OCI-LY1 (cell line): ENCODE data around the gene FAAH2.

ENCODE experiments used
- H2AFZ ChIP-seq: fragments of 200-600 bp; sonication (generic), shearing (Covaris generic); 2 replicates; pipeline ENCODE4 v1.6.0; 2014; ENCODE audit warnings: antibody characterized with exemption, mild to moderate bottlenecking, low read length
- H3F3A ChIP-seq: fragments of 200-600 bp; sonication (generic), shearing (Covaris generic); 2 replicates; pipeline ENCODE4 v1.6.0; 2014; ENCODE audit warnings: mild to moderate bottlenecking, antibody characterized with exemption, low read length, moderate library complexity; ENCODE audit not compliant: insufficient read depth
- H3K27ac ChIP-seq: fragments of 200-600 bp; sonication (generic); 2 replicates; pipeline ENCODE4 v1.5.1; 2014; ENCODE audit warnings: low read length, mixed run types, mild to moderate bottlenecking, low read depth; ENCODE audit not compliant: poor library complexity, severe bottlenecking
- H3K27me3 ChIP-seq: fragments of 200-600 bp; sonication (generic); 2 replicates; pipeline ENCODE4 v1.6.0; 2014; ENCODE audit warnings: antibody characterized with exemption, mild to moderate bottlenecking, low read length, moderate library complexity; ENCODE audit not compliant: insufficient read depth
- H3K36me3 ChIP-seq: fragments of 200-600 bp; sonication (generic); 2 replicates; pipeline ENCODE4 v1.6.1; 2014; ENCODE audit warnings: mild to moderate bottlenecking, antibody characterized with exemption, low read length, moderate library complexity, mixed read lengths; ENCODE audit not compliant: insufficient read depth
- H3K4me1 ChIP-seq: fragments of 200-600 bp; sonication (generic); 2 replicates; pipeline ENCODE4 v1.5.1; 2014; ENCODE audit warnings: mild to moderate bottlenecking, low read length, moderate library complexity; ENCODE audit not compliant: insufficient read depth, severe bottlenecking
- H3K4me2 ChIP-seq: fragments of 200-600 bp; sonication (generic), shearing (Covaris generic); 2 replicates; pipeline ENCODE4 v1.6.1; 2014; ENCODE audit warnings: low read length
- H3K4me3 ChIP-seq: fragments of 200-600 bp; sonication (generic); 2 replicates; pipeline ENCODE4 v1.5.1; 2014; ENCODE audit warnings: low read length, low read depth, mild to moderate bottlenecking, mixed read lengths; ENCODE audit not compliant: poor library complexity, severe bottlenecking
- H3K79me2 ChIP-seq: fragments of 200-600 bp; shearing (Covaris generic); 2 replicates; pipeline ENCODE4 v1.6.1; 2016; ENCODE audit warnings: mixed run types, low read length, mixed read lengths; ENCODE audit not compliant: insufficient read depth
- H3K9ac ChIP-seq: fragments of 200-600 bp; sonication (generic), shearing (Covaris generic); 2 replicates; pipeline ENCODE4 v1.6.1; 2014; ENCODE audit warnings: mild to moderate bottlenecking, low read length, mixed read lengths
- H3K9me2 ChIP-seq: fragments of 200-600 bp; sonication (generic), shearing (Covaris generic); 2 replicates; pipeline ENCODE4 v1.6.1; 2014; ENCODE audit warnings: low read depth, mild to moderate bottlenecking, low read length, mixed read lengths
- H3K9me3 ChIP-seq: fragments of 200-600 bp; shearing (Covaris generic); 2 replicates; pipeline ENCODE4 v1.6.1; 2014; ENCODE audit warnings: low read length, mixed read lengths
- H4K20me1 ChIP-seq: fragments of 200-600 bp; sonication (generic), shearing (Covaris generic); 2 replicates; pipeline ENCODE4 v1.6.0; 2016; ENCODE audit warnings: mild to moderate bottlenecking, low read length; ENCODE audit not compliant: insufficient read depth
- EZH2 ChIP-seq: fragments of 200-600 bp; sonication (generic), shearing (Covaris generic); IDR thresholded peaks from 2 replicates; pipeline ENCODE4 v1.8.0; 2017; ENCODE audit warnings: borderline replicate concordance, mixed run types, mild to moderate bottlenecking, antibody characterized with exemption, low read length, moderate library complexity, mixed read lengths
- TF ChIP-seq, protein P1 (sequence below): fragments of 200-600 bp; sonication (generic), shearing (Covaris generic); IDR thresholded peaks from 2 replicates; pipeline ENCODE4 v1.5.1; 2017; ENCODE audit warnings: mild to moderate bottlenecking, antibody characterized with exemption, low read length, moderate library complexity, mixed read lengths

FAAH2 gene

DNA sequence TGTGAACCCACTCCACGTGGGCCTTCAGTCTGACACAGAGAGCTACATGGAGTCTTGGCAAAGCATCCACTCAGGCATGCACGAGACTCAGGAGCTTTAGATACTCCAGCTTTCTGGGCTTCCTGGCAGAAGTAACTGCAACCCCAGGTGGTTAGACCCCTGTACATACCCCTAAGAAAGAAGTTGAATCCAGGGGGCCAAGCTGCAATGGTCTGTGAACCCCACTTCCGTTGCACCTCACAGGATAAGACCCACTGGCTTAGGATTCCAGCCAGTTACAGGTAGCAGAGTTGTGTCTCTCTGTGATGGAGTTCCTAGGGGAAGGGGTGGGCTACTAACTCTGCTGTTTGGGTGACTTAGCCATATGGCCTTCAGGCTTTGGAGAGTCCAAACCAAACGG lies 21.4 kb upstream of the FAAH2 start:
- H3K79me2 ChIP-seq, result no peaks in the 10 kb centered on the region
- H3K9ac ChIP-seq, result no peak overlapping the region
- TF ChIP-seq, protein P1, sequence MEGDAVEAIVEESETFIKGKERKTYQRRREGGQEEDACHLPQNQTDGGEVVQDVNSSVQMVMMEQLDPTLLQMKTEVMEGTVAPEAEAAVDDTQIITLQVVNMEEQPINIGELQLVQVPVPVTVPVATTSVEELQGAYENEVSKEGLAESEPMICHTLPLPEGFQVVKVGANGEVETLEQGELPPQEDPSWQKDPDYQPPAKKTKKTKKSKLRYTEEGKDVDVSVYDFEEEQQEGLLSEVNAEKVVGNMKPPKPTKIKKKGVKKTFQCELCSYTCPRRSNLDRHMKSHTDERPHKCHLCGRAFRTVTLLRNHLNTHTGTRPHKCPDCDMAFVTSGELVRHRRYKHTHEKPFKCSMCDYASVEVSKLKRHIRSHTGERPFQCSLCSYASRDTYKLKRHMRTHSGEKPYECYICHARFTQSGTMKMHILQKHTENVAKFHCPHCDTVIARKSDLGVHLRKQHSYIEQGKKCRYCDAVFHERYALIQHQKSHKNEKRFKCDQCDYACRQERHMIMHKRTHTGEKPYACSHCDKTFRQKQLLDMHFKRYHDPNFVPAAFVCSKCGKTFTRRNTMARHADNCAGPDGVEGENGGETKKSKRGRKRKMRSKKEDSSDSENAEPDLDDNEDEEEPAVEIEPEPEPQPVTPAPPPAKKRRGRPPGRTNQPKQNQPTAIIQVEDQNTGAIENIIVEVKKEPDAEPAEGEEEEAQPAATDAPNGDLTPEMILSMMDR, result no peak
- no peak for TF ChIP-seq EZH2
- H2AFZ ChIP-seq, result no peak overlapping the region
- H3K4me2 ChIP-seq, result no peak overlapping the region
- H3K27ac ChIP-seq, result no peak overlapping the region
- H3K4me1 ChIP-seq, result no peaks in the 10 kb centered on the region
- no peak overlapping the region for H3K4me3 ChIP-seq
- H3K9me2 ChIP-seq, result no peaks in the 10 kb centered on the region
- no peaks in the 10 kb centered on the region for H3K27me3 ChIP-seq
- no peaks in the 10 kb centered on the region for H3K9me3 ChIP-seq
- H3F3A ChIP-seq, result no peaks in the 10 kb centered on the region
- no peaks in the 10 kb centered on the region for H4K20me1 ChIP-seq
- no peaks in the 10 kb centered on the region for H3K36me3 ChIP-seq

DNA sequence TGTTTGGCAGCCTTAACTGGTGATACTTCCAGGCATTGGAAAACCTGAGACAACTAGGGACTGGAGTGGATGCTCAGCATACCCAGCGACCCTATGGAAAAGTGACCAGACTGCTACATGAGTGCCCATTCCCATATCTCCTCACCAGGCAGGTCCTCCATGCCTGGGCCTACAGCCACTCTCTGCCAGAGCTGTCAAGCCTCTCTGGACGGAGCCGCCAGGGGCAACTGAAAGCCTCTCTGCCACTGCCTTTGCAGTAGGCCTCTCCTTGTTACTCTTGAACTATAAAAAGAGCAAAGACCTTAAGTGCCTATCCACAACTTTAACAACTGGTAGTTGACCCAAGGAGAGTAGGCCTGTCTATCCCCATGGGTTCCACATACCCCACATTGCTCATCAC lies 20.2 kb upstream of the FAAH2 start:
- H2AFZ ChIP-seq, result no peak overlapping the region
- no peaks in the 10 kb centered on the region for H3K9me3 ChIP-seq
- H3K79me2 ChIP-seq, result no peaks in the 10 kb centered on the region
- no peak overlapping the region for H3K4me3 ChIP-seq
- H3K27me3 ChIP-seq, result no peaks in the 10 kb centered on the region
- H3K4me1 ChIP-seq, result no peaks in the 10 kb centered on the region
- no peak overlapping the region for H3K27ac ChIP-seq
- no peak for TF ChIP-seq EZH2
- TF ChIP-seq, protein P1, result no peak
- no peaks in the 10 kb centered on the region for H4K20me1 ChIP-seq
- no peaks in the 10 kb centered on the region for H3F3A ChIP-seq
- H3K9ac ChIP-seq, result no peak overlapping the region
- H3K9me2 ChIP-seq, result no peaks in the 10 kb centered on the region
- no peaks in the 10 kb centered on the region for H3K36me3 ChIP-seq
- H3K4me2 ChIP-seq, result no peak overlapping the region

DNA sequence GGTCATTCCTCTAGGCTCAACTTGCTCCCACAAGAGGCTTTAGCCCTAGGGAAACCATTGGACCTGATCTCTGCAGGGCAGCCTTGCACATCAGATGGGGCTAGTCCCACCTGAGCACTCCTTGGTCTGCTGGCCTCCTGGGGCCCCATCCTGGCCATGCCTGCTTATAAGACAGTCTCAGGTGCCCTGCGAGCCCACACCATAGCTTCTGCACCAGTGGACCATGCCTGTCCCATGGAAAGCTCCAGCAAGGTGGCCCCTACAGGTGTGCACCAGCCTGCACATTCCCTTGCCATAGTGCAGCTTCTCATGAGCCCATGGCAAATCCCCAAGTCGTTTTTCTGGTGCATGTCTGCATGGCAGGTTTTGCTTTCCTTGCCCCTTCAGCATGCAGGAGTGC lies 19.6 kb upstream of the FAAH2 start:
- Histone ChIP-seq H3K9me3 (no peaks in the 10 kb centered on the region), H3K36me3 (no peaks in the 10 kb centered on the region)
- TF ChIP-seq, protein P1, result no peak
- TF ChIP-seq EZH2, result no peak

More for the DNA sequence above, 19.6 kb upstream of the FAAH2 start:
- H3K79me2 ChIP-seq, result no peaks in the 10 kb centered on the region
- H3K9ac ChIP-seq, result no peak overlapping the region
- no peaks in the 10 kb centered on the region for H4K20me1 ChIP-seq
- H3K4me1 ChIP-seq, result no peaks in the 10 kb centered on the region
- H3K4me2 ChIP-seq, result no peak overlapping the region
- H2AFZ ChIP-seq, result no peak overlapping the region
- no peak overlapping the region for H3K27ac ChIP-seq
- no peak overlapping the region for H3K4me3 ChIP-seq
- no peaks in the 10 kb centered on the region for H3K9me2 ChIP-seq
- no peaks in the 10 kb centered on the region for H3K27me3 ChIP-seq
- H3F3A ChIP-seq, result no peaks in the 10 kb centered on the region
